HT-29 (cell line): ENCODE results near the gene TMEM198. TPM values are rescaled to one million over a fixed set of nuclear protein-coding genes. Genes with fewer than 3 reads are reported as not detected.

ENCODE experiments used
- DNase-seq: peaks from one replicate; pipeline ENCODE4 v3.0.0-alpha.2; 2015; ENCODE audit warnings: low spot score
- total RNA-seq: library from RNA; depleted of rRNA; stranded (reverse); fragments of >200 nt; shearing (Covaris generic); gene quantifications from 2 replicates; pipeline ENCODE4 v1.2.3, GENCODE V29; 2014

Gene TMEM198
- total RNA-seq, 1 experiment from 2014 or later: 5.6 TPM

DNA sequence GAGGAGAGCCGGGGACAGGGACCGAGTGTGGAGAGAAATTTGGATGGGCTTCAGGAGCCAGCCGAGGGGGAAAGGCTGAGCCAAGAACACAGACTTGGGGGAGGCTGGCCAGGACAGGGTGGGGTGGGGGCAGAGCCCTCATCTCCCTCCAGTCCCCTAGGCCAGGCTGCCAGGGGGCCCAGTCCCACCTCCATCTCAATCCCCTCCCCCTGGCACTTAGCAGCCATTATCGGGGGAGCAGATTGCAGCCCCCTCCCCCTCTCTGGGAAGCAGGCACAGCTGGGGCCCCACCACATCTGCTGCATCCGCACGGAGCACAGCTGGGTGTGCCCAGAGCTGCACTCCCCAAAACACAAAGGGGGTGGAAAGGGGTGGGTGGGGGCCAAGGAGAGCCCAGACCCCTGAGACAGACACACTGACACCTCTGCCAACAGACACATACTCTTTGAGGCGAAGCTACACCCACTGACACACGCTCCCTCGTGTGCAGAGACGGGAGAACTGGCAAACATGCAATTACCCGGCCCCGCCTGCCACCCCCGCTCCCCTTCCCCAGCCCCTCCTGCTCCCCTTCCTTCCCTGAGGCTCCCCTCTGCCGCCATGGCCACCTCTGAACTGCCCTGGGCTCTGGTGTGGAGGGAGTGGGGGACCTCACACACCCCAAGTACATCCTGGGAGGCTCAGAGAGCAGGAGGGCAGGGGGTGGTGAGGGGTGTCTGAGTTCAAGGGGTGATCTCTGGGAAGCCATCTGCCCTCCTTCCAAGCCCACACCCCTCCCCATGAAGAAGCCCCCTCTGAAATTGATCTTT is 34.7 kb upstream of the TMEM198 start:
- DNase-seq: no peak

DNA sequence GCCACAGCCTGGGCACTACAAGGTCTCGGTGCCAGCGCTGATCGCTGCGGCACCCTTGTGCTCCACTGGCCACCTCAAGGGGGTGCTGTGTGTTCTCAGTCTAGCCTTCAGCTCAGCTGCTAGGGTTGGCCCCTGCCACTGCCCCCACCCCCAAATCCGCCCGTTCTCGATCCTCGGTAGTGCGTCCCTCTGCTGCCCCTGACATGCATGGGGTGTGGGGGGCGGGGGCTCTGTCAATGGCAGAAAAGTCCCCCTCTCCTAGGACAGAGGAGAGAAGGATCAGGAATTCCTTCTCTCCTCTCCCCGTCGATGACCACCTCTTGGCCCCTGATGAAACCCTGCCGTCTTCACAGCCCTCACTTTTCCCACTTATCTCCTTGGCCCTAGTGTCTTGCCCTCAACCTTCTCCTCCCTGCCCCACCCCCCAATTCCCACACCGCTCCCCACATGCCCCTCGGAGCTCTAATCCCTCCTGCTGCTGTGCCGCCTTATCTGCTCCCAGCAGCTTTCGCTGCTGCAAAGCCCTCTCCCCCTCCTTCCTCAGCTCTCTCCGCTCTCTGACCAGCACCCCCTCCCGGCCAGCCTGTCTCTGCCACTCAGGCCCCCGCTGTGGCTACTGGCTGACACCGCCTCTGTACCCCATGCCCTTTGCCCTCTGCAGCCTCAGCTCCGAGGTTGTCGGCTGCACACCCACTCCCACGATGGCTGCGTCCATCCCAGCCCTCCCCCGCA is 33.9 kb upstream of the TMEM198 start:
- peak; percentile 49 for DNase-seq

- no peak for DNase-seq
These were observed 33.2 kb upstream of the TMEM198 start for GRCh38 chr2:219510512-219511135.

DNA sequence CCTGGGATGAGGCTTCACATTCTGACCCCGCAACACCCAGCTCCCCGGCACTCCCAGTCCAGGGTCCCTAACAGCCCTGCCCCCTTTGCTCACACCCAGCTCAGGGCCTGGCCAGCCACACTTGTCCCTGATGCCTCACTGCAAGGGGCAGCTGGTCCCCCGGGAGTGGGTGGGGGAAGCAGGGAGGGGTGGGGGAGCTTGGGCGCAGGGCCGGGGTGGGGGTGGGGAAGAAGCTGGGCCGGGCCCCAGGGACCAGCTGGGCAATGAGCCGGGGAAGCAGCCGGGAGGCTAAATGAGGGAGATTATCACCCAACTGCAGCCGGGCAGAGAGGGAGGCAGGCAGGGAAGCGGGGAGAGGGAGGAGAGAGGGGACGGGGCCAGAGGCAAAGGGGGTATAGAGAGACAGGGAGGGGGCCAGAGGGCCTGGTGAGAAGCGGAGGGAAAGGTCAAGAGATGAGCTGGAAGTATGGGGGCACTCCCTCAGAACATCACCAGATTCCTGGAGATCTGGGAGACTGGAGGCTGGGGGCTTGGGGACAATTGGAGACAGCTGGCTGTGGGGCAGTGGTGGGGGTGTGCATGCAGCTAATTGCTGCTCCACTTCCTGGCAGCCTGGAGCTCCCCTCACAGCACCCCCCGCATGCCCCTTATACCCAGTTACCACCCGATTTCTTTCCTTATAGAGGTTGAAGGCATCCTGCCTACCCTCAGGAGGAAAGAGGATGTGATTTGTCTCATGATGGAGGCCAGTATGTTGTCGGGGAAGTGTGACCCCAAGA is 32.1 kb upstream of the TMEM198 start:
- no peak for DNase-seq

DNA sequence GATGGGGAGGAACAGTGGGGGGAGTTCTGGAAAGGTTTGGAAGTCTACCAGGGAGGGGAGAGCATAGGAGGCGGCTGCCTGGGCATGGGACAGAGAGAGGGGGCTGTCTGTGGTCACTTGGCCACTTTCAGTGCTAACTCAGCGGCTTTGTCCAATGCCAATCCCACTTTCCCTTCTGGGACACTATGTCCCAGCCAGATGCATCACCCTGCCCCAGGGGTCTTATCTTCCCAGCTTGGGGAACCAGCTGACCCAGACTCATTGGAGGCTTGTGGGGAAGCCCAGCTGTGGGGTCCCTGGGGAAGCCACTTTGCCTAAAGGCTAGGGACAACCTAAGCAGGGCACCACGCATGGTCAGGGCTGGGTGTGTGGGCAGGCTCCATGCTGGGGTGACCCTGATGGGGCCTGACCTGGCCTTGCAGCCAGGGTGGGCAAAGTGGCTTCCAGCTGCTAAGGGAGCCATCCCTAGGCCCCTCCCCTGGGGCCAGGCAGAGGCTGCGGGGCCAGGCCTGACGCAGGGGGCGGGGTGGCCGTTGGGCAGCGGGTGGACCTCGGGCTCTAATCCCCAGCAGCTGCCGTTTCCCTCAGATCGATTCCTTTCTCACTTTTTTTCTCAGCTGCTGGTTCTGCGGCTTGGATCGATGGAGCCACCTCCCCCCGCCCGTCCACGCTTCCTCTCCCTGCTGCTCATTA is 31.2 kb upstream of the TMEM198 start:
- DNase-seq: no peak

DNA sequence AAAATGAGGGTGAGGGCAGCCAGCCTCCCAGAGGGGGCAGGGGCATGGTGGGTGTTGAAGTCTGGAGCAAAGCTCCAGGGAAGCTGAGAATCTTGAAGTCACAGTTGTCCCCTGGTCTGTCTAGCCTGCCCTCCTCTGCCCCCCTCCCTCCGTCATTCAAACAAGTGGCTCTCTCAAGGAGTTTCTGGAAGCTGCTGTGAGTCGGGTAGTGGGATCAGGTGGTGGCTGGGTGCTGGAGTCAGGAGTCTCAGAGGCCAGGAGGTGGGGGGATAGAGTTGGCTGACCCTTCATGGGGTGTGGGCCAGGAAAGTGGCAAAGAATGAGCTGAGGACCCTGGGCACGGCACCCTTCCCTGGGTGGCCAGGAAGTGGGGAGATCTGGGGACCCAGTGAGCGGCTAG is 30.0 kb upstream of the TMEM198 start:
- no peak for DNase-seq

DNA sequence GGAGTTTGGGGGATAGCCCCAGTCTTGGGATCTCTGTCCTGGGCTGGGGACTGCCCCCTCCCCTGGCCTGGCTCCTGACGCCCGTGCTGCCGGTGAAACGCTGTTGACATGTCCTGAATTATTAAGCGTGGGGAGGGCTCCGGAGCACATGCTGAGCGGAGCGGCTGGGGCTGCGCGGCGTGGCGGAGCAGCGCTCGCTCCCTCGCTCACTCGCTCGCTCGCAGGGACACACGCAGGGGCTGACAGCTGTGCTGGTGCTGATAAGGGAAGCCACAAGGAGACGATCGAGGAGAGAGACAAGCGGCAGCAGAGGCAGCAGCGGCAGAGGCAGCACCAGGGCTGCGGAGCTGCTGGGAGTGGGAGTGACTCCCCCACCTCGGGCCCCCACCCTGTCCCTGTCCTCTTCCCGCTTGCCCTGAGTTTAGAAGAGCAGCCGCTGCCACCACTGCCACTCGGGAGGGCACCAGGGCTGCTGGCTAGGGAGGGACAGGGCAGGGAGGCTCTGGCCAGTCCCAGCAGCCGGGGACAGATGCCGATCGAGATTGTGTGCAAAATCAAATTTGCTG is 29.5 kb upstream of the TMEM198 start, which contains the start of gene ASIC4:
Gene ASIC4, plus strand, starts transcription at position 287 of the 566 bp plus-strand sequence. Its CDS starts 243 bp downstream, at position 530.
- DNase-seq: no peak

DNA sequence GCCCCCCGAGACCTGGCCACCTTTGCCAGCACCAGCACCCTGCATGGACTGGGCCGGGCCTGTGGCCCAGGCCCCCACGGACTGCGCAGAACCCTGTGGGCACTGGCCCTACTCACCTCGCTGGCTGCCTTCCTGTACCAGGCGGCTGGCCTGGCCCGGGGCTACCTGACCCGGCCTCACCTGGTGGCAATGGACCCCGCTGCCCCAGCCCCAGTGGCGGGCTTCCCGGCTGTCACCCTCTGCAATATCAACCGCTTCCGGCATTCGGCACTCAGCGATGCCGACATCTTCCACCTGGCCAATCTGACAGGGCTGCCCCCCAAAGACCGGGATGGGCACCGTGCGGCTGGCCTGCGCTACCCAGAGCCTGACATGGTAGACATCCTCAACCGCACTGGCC is 29.0 kb upstream of the TMEM198 start:
- no peak for DNase-seq

- DNase-seq: no peak
These were observed 27.8 kb upstream of the TMEM198 start for GRCh38 chr2:219515874-219516629.

DNA sequence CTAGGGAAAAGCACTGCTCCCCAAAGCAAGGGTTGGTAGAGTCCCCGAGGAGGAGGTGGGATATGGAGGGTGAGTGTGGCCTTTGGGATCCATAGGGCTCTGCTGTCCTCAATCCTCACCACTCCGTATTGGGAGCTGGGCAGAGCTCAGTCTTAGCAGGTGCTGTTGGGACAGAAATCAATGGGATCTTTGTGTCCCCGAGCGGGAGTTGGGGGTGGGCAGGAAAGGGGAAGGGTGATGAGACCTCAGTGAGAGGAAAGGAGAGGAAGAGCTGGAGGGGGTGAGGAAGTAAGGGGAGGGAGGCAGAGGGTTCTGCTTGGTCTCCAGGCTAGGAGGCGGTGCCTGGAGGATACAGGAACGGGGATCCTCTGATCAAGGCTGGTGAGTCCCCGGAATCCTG is 26.9 kb upstream of the TMEM198 start:
- DNase-seq: no peak

DNA sequence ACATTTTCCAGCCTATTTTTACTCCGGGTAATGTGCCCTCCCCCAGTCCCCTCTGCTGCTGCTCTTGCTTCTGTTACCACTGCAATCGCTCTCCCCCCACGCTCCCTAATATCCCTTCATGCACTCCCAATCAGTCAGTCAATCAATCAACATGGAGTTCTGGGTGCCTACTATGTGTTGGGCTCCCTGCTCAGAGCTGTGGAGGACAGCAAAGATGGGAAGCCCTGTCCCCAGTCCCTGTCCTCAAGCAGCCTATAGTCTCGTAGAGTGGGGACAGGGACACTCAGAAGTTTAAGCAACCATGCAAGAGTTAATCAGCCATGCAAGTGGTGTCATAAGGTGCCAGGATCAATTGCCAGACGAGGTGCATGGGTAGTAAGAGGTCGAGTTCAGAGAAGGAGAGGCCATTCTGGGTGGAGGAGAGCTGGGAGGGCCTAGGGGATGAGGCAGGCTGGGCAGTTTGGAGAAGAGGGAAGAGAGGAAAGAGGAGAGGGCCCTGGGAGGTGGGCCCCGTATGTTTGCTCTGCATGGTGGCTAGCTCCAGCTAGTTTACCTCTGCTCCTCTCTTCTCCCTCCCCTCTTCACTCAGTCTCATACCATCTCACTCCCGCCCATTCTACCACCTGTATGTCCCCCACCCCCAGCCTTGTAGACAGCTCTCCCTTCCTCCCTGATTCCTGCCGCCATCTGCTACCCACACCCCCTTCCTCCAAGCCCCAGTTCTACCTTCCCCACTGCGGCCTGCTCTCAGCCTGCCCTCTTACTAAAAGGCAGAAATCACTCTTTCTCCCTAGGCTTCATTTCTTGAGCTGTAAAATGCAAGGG is 25.7 kb upstream of the TMEM198 start:
- no peak for DNase-seq

GRCh38 chr2:219519526-219519916 is 24.3 kb upstream of the TMEM198 start:
- no peak for DNase-seq

DNA sequence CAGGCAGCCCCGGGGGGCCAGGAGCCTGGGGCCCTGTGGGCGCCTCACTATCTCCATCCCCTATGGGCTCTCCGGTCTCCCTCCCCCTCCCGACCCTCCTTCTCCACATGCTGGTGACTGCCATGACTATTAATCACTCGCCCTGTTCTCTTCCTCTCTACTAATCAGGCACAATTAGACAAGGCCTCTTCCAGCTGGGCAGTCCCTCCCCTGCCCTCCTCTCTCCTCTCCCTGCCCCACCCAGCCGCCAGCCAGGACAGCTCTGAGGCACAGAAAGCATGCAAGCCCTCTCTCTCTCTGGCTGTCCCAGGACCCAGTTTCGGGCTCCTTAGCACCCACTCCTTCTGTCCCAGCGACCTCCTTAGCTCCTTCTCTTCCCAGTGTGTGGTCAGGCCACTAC is 23.7 kb upstream of the TMEM198 start:
- DNase-seq: no peak

GRCh38 chr2:219521066-219521880 is 22.6 kb upstream of the TMEM198 start:
- peak; percentile 30 for DNase-seq

DNA sequence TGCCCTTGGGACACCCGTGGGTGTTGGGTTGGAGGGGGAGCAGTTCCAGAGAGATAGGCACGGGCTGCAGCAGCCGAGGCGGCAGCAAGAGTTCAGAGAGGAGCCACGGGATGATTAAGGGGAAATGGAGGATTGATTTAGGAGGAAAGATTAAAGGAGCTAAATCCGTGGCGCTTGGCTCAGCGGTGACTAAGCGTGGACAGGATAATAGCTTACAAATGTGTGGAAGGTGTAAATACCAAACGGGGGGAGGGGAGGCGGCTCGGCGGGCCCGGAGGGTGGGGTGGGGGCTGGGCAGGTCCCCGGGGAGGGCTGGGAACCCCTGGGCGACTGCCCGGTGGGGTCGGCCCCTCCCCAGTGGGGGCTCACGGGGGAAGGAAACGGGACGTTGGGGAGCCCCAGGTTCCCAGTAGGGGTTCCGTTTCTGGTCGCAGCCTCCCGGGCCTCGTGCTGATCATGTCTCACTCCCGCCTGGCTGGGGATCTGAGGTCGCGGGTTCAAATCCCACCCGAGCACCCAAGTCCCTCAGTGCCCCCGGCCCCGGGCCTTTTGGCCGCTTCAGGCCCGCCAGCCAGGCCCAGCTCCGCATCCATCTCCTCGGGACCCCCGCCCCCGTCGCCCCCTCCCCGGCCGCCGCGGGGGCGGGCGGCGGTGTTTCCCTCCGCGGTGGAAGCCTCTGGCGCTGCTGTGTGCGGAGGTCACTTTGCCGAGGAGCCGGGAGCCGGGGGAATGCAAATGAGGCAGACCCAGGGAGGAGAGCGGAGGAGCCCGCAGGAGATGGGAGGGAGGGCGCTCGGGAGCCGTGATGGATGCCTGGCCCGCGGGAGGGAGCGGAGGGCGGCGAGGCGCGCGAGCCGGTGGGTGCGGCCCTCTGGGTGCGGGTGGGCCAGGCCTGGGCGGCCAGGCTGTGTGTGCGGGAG is 21.5 kb upstream of the TMEM198 start:
- no peak for DNase-seq

DNA sequence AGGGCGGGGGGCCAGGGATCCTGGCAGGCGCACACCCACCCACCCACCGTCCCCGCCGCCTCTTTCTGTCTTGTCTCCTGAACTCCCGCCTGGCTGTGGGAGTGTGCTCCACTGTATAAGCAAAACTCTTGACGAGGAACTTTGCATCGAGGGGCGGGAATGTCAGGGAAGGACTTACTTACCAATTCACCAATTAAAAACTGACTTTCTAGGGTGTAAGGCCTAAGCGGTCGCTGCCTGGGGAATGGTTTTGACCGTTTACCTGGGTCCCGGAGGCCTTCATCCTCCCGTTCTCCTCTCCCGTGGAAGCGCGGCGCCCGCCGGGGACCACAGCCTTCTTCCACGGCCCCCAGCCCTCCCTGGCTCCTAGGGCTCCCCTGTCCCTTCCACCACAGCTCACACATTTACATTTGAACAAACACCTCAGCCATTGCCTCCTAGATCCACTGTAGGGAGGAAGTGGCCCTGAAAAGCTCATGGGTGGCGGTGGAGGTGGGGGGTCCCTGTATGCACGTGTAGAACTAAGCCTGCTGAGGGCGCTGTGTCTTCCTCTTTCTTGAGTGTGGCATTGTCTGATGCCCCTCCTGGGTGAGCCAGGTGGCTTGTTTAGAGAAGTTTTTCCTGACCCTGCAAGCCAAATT is 20.7 kb upstream of the TMEM198 start:
- DNase-seq: no peak

DNA sequence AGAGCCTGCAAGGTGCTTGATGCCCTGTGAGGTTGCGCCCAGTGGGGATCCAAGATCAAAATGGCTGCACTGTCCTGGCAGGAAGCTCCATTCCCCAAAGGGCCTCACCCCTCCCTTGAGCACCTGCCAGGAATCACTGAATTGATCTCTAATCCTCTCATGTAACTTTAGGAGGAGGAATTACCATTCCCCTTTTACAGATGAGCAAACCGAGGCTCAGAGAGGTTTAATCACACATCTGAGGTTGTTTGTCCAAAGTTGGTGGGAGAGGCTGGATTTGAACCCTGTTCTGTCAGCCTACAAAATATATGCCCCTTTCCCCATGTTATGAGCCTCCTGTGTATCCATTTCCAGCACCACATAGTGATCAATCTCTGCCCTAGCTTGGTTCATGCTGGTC is 19.0 kb upstream of the TMEM198 start:
- no peak for DNase-seq
